Lower leg skin (tissue), 4 donors: Measurements from ENCODE around the gene CELF2. TPM values are rescaled to one million over a fixed set of nuclear protein-coding genes. Genes with fewer than 3 reads are reported as not detected.

Source experiments
- DNase-seq, 2 donors: peaks; one replicate each; pipeline ENCODE4 v3.0.0-alpha.2; 2019; ENCODE audit warnings: low spot score in 2 of 2
- H3K4me3 ChIP-seq: fragments of 200-600 bp; sonication (generic); 2 replicates; pipeline ENCODE4 v1.5.1; 2017; ENCODE audit warnings: mild to moderate bottlenecking, low read depth; ENCODE audit not compliant: poor library complexity, severe bottlenecking
- CTCF ChIP-seq, 3 donors: fragments of 450-650 bp; IDR thresholded peaks; one replicate each; pipeline ENCODE4 v1.5.1; 2016; ENCODE audit warnings: antibody characterized with exemption in 3 of 3, mild to moderate bottlenecking in 3 of 3, moderate library complexity in 2 of 3
- POLR2A ChIP-seq, 2 donors: fragments of 450-650 bp; IDR thresholded peaks; one replicate each; pipeline ENCODE4 v1.6.1; 2016 to 2017; ENCODE audit warnings: antibody characterized with exemption in 2 of 2, mild to moderate bottlenecking in 1 of 2, moderate library complexity in 1 of 2
- WGBS, 2 donors: methylation state at CpG; one replicate each; pipeline ENCODE4 v1.1.5; 2018; 5-methylcytosine and 5-hydroxymethylcytosine counted together
- intact Hi-C: fragments of 100-400 bp; cut with DNase I; formaldehyde crosslinking; loops from one replicate; pipeline ENCODE4 v1.15.0; 2023; ENCODE audit warnings: low total_unique reads
- total RNA-seq, 4 donors: library from RNA; depleted of rRNA; stranded (reverse); fragments of >200 nt; gene quantifications; one replicate each; pipeline ENCODE4 v1.1.0, GENCODE V29; 2016

CELF2 gene
- total RNA-seq, 4 donors from 2014 or later, result 16.9 to 39.9 (median 20.7) TPM

DNA sequence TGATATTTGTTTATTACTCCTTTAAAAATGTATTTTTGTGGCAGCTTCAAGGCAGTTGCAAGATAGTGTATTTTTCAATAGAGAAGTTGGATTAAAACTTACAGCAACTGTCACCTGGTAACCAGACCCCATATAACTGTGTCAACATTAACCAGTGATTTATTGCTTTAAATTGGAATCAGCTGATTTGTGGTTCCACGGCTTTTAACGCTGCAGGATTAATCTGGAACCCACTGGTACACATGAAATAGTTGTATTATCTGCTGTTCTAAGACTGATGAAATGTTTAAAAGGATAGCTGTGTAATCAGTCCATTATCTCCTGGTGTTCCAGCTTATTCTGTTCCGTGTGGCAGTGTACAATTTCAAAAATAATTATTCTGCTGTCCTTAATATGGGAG is 180.2 kb downstream of the CELF2 start:
- WGBS, 2 donors, result 26 to 47% methylated on average over 3 of the region's 3 CpGs
- H3K4me3 ChIP-seq, result no peak overlapping the region
- intact Hi-C loops, result no loop called here
- TF ChIP-seq POLR2A (IDR thresholded peaks at IDR 0.05), result no peak
- TF ChIP-seq CTCF (IDR thresholded peaks at IDR 0.05), result no peak
- no peak for DNase-seq

- intact Hi-C loops, result no loop called here
- no peak for TF ChIP-seq CTCF (IDR thresholded peaks at IDR 0.05)
- TF ChIP-seq POLR2A (IDR thresholded peaks at IDR 0.05), result no peak
- H3K4me3 ChIP-seq, result no peak overlapping the region
- DNase-seq, result no peak
- 82 to 94% methylated on average over 5 of the region's 5 CpGs for WGBS, 2 donors
Observed at GRCh38 chr10:11201911-11202310, 184.2 kb downstream of the CELF2 start.

- no peak for DNase-seq
- WGBS, 2 donors, result 53 to 59% methylated on average over 19 of the region's 19 CpGs
- intact Hi-C loops, result no loop called here
Observed at GRCh38 chr10:11204351-11204942, 186.8 kb downstream of the CELF2 start.

DNA sequence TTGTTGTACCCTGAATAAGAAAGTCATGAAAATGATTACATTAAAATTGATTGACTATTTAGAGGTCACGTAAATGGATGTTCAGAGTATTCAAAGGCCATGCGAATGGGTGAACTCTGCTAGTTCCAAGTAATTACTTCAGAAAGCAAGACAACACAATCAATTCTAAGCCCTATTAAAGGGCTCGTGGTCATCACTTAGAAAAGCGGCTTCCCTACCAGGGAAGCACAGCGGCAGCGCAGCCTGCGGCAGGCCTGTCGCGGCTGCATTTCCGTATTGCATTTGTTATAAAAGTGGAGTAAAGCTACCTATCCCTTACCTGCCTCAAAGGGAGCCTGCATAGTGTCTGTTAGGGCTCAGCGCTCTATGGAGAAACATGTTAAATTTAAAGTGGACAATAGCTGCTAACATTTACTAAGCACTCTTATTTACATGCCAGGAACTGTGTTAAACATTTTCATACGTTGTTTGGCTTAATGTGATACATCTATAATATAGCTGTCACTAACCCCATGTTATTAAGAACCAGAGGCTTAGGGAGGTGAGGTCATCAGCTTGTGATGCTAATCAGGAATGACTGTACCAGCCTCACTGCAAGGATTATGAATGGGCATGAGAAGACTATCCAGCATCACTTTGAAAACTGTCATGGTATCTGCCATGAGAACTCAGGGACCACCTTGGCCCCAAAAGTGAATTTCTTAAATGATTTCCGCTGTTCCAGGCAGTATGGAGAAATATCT is 187.5 kb downstream of the CELF2 start:
- no peak overlapping the region for H3K4me3 ChIP-seq
- intact Hi-C loops, result no loop called here
- WGBS, 2 donors, result 92% methylated on average over 13 of the region's 13 CpGs
- DNase-seq, result no peak
- no peak for TF ChIP-seq POLR2A (IDR thresholded peaks at IDR 0.05)
- no peak for TF ChIP-seq CTCF (IDR thresholded peaks at IDR 0.05)

More at GRCh38 chr10:11204351-11204942, 186.8 kb downstream of the CELF2 start:
- TF ChIP-seq POLR2A (IDR thresholded peaks at IDR 0.05) (no peak), CTCF (IDR thresholded peaks at IDR 0.05) (no peak)
- no peak overlapping the region for H3K4me3 ChIP-seq

DNA sequence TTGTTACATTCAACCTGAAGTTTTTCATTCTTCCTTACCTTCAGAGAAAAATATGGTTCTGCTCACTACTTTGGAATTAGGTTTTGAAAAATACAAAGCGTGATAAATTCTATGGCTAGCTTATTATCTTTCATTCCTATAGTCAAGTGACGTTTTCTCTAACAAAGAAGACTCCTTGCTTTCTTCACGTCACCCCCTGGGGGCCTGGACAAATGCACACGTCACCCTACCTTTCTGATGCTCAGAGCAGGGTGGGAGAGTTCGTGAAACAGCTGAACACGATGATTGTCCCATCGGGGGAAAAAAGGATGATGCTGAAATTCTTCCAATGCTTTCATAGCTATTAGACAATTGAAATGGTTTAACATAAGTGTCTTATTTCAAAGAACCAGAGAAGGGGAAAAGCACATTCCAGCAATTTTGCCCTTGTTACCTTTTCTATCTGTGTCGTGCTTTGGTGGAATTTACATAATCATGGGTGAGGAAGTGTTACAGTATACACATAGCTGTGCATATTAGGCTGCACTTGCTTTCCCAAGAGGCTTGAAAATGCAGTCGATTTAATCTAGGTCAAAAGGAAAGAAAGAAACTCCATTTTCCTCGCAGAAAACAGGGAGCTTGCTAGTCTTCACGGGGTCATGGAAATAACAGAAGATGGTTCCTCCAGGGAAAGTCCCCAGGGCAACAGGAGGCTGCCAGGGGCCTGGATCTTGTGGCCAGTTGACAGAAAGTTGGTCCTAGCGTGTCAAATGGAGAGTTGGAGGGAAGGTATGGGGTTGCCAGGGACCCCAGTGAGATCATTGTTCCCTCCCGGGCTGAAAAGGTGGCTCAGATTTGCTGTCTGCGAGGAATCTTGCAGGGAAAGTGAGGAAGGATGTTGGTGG is 189.2 kb downstream of the CELF2 start:
- intact Hi-C loops, result no loop called here
- 74 to 83% methylated on average over 14 of the region's 14 CpGs for WGBS, 2 donors
- DNase-seq, result no peak
- no peak overlapping the region for H3K4me3 ChIP-seq
- no peak for TF ChIP-seq POLR2A (IDR thresholded peaks at IDR 0.05)
- no peak for TF ChIP-seq CTCF (IDR thresholded peaks at IDR 0.05)
